ENCODE results near the gene INHA.

INHA gene

DNA sequence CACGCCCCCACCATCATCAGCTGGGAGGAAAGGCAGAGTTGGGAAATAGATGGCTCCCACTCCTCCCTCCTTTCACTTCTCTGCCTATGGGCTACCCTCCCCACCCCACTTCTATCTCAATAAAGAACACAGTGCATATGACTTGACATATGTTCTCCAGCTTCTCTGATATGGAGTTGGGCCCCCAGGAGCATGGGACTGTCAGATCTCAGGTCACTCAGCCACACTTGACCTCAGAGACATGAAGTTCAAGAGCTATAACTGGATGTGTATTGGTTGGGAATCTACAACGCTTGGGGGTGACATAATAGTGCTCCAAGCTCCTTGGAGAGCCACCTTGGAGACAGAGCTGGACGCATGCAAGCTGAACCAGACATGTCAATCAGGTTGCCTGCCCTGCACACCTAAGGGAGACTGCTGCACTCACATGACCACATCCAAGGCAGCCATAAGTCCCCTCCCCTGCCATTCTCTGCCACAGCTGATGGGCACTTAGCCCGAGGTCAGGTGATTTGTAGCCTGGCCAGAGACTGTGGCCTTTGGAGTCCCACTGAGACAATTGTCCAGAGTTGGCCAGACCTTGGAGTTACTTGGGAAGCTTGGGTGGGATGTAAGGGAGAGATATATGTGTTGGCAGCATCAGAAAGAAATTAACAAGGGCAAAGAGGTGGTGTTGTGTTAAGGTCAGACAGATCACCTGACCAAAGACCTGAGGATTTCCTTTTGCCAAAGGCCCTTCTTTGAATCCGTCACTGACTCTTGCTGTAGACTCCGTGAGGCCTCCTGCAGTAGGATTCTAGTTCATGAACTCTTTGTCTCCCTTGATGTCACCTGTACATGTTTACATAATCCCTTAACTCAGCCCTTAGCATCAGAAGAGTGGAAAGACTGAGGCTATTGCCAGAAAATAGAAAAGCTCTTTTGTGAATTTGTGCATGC lies 3.7 kb downstream of the INHA start:
- Histone ChIP-seq H3K9me3 (ENCODE audit: control insufficient read depth, low read length) (no peaks in the 10 kb centered on the region), H3K4me1 (ENCODE audit: control insufficient read depth, insufficient read depth, low read depth, low read length) (peaks cover 14% of the 10 kb centered on the region), H2BK120ac (ENCODE audit: low read depth, low read length) (no peak overlapping the region), H2BK12ac (ENCODE audit: low read length in 2 of 2) (no peak overlapping the region), H3K18ac (ENCODE audit: low read depth in 1 of 2, low read length in 2 of 2) (no peak overlapping the region), H2BK5ac (ENCODE audit: low read depth, low read length, poor library complexity, severe bottlenecking) (no peak overlapping the region), H2AFZ (ENCODE audit: low read depth, low read length) (no peak overlapping the region), H3K9ac (ENCODE audit: low read length) (no peak overlapping the region), H4K8ac (ENCODE audit: low read length) (no peak overlapping the region), H4K91ac (ENCODE audit: low read length) (no peak overlapping the region), H3K4me2 (ENCODE audit: low read length, poor library complexity, severe bottlenecking) (no peak overlapping the region), H3K4me3 (ENCODE audit: insufficient read depth in 1 of 2, low read depth in 1 of 2, low read length in 2 of 2) (no peak overlapping the region), H3K27me3 (ENCODE audit: control insufficient read depth in 1 of 2, insufficient read depth in 1 of 2, low read length in 2 of 2) (peaks cover 36 to 43% of the 10 kb centered on the region in 2 experiments), H2BK15ac (ENCODE audit: low read depth, poor library complexity, severe bottlenecking) (no peak overlapping the region), H3K79me1 (replicated peaks; ENCODE audit: low read length, poor library complexity, severe bottlenecking) (no peaks in the 10 kb centered on the region), H3K14ac (ENCODE audit: low read length in 2 of 2) (no peak overlapping the region), H3K27ac (ENCODE audit: low read length, poor library complexity, severe bottlenecking) (no peak overlapping the region), H3K4ac (ENCODE audit: low read depth in 1 of 2, low read length in 2 of 2) (no peak overlapping the region), H2AK5ac (ENCODE audit: low read length, severe bottlenecking) (no peak overlapping the region), H3K23ac (ENCODE audit: low read length in 2 of 2) (no peak overlapping the region), H3K36me3 (ENCODE audit: control insufficient read depth in 1 of 2, insufficient read depth in 2 of 2, low read depth in 1 of 2, low read length in 2 of 2) (no peaks in the 10 kb centered on the region)
- no peak for DNase-seq
- WGBS = 85% methylated on average over 6 of the region's 6 CpGs

DNA sequence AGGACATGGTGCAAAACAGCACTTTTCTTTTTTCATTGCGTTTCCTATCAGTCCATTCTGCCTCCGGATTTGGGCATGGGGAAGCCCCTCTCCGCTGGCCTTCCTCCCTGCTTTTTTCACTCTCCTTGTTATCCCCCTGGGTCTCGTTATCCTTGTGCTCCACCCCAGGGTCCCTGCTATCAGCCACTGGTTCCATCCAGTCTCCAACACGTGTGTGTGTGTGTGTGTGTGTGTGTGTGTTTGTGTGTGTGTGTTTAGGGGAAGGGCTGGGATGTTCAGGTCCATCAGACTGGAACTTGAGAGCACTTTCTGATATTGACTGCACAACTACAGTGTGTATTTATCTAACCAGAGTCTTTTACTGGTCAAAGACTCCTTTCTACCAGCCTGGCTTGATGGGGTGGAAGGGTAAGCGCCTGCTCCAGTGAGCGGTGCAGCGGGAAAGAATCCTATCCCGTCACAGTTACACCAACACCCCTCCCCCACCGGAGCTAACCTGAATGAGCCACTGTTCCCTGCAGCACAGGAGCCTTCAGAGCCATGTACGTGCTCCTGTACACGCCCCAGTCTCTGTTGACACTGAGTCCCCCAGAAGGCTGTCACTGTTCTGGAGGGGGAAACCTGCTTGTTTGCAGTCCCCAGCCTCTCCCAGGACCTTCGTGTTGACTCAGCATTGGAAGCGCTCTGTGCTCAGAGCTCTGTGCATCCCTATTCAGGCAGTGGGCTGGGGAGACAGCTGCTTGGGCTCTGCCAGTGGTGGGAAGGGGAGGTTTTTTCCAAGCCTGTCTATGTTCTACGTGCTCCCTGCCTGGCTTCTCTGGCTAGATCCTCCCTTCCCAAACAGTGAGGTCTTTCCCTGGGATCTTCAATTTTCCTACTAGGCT lies 4.6 kb downstream of the INHA start:
- Histone ChIP-seq H3K18ac (ENCODE audit: low read depth in 1 of 2, low read length in 2 of 2) (no peak overlapping the region), H3K14ac (ENCODE audit: low read length in 2 of 2) (no peak overlapping the region), H2BK120ac (ENCODE audit: low read depth, low read length) (no peak overlapping the region), H3K4me3 (ENCODE audit: insufficient read depth in 1 of 2, low read depth in 1 of 2, low read length in 2 of 2) (no peak overlapping the region), H2AK5ac (ENCODE audit: low read length, severe bottlenecking) (no peak overlapping the region), H3K4me1 (ENCODE audit: control insufficient read depth, insufficient read depth, low read depth, low read length) (peaks cover 11% of the 10 kb centered on the region), H4K91ac (ENCODE audit: low read length) (no peak overlapping the region), H3K4ac (ENCODE audit: low read depth in 1 of 2, low read length in 2 of 2) (no peak overlapping the region), H3K4me2 (ENCODE audit: low read length, poor library complexity, severe bottlenecking) (peak overlapping the region; percentile 32), H3K27ac (ENCODE audit: low read length, poor library complexity, severe bottlenecking) (no peak overlapping the region), H3K79me1 (replicated peaks; ENCODE audit: low read length, poor library complexity, severe bottlenecking) (no peaks in the 10 kb centered on the region), H3K27me3 (ENCODE audit: control insufficient read depth in 1 of 2, insufficient read depth in 1 of 2, low read length in 2 of 2) (peaks cover 36 to 43% of the 10 kb centered on the region in 2 experiments), H3K9ac (ENCODE audit: low read length) (no peak overlapping the region), H3K23ac (ENCODE audit: low read length in 2 of 2) (no peak overlapping the region), H2BK5ac (ENCODE audit: low read depth, low read length, poor library complexity, severe bottlenecking) (no peak overlapping the region), H2AFZ (ENCODE audit: low read depth, low read length) (no peak overlapping the region), H2BK12ac (ENCODE audit: low read length in 2 of 2) (no peak overlapping the region), H2BK15ac (ENCODE audit: low read depth, poor library complexity, severe bottlenecking) (no peak overlapping the region), H3K9me3 (ENCODE audit: control insufficient read depth, low read length) (no peaks in the 10 kb centered on the region), H3K36me3 (ENCODE audit: control insufficient read depth in 1 of 2, insufficient read depth in 2 of 2, low read depth in 1 of 2, low read length in 2 of 2) (no peaks in the 10 kb centered on the region), H4K8ac (ENCODE audit: low read length) (no peak overlapping the region)
- DNase-seq = peak; percentile 37
- 25% methylated on average over 13 of the region's 15 CpGs for WGBS

DNA sequence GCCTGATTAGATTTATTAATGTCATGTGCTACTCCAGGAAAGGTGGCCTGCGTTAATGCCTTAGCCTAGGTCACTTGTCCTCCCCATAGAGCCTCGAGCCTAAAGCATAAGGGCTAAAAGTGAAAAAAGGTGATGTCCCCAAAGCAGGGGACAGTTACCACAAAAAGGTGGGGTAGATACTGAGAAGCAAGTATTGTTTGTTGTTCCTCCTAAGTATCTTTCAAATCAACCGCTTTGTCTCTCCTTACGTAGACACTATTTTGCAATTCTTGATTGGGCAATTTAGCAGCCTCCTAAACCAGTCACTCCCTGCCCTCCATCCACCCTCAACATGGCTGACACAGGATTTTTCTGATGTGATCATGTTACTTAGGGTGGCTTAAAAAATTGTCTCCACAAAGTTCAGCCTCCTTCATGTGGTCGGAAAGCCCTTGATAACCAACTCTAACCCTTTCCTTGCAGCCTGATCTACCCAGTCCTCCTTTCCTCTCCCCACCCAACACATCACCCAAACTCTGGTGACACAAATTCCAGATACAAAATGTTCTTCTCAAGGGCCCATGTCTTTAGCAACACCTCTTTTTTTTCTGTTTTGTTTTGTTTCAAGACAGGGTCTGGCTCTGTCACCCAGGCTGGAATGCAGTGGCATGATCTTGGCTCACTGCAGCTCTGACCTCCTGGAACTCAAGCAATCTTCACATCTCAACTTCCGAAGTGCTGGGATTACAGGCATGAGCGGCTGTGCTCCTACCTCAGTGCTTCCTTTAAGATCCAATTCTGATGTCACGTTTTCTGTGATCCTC lies 6.9 kb downstream of the INHA start:
- H3K27me3 ChIP-seq (ENCODE audit: control insufficient read depth in 1 of 2, insufficient read depth in 1 of 2, low read length in 2 of 2) = peaks cover 36 to 43% of the 10 kb centered on the region in 2 experiments
- H2BK120ac ChIP-seq (ENCODE audit: low read depth, low read length) = no peak overlapping the region
- H2BK5ac ChIP-seq (ENCODE audit: low read depth, low read length, poor library complexity, severe bottlenecking) = no peak overlapping the region
- no peak overlapping the region for H3K4me2 ChIP-seq (ENCODE audit: low read length, poor library complexity, severe bottlenecking)
- H3K23ac ChIP-seq (ENCODE audit: low read length in 2 of 2) = no peak overlapping the region
- no peak overlapping the region for H2AK5ac ChIP-seq (ENCODE audit: low read length, severe bottlenecking)
- no peak overlapping the region for H3K27ac ChIP-seq (ENCODE audit: low read length, poor library complexity, severe bottlenecking)
- peaks cover 5% of the 10 kb centered on the region for H3K4me1 ChIP-seq (ENCODE audit: control insufficient read depth, insufficient read depth, low read depth, low read length)
- no peak overlapping the region for H4K8ac ChIP-seq (ENCODE audit: low read length)
- peak; percentile 52 for DNase-seq
- no peak overlapping the region for H2BK12ac ChIP-seq (ENCODE audit: low read length in 2 of 2)
- no peaks in the 10 kb centered on the region for H3K36me3 ChIP-seq (ENCODE audit: control insufficient read depth in 1 of 2, insufficient read depth in 2 of 2, low read depth in 1 of 2, low read length in 2 of 2)
- peak overlapping the region in 1 of 2 experiments; percentile 19 for H3K14ac ChIP-seq (ENCODE audit: low read length in 2 of 2)
- no peaks in the 10 kb centered on the region for H3K9me3 ChIP-seq (ENCODE audit: control insufficient read depth, low read length)
- no peak overlapping the region for H3K9ac ChIP-seq (ENCODE audit: low read length)
- no peak overlapping the region for H4K91ac ChIP-seq (ENCODE audit: low read length)
- no peak overlapping the region for H3K18ac ChIP-seq (ENCODE audit: low read depth in 1 of 2, low read length in 2 of 2)
- 82% methylated on average over 6 of the region's 8 CpGs for WGBS
- no peaks in the 10 kb centered on the region for H3K79me1 ChIP-seq (replicated peaks; ENCODE audit: low read length, poor library complexity, severe bottlenecking)
- H2BK15ac ChIP-seq (ENCODE audit: low read depth, poor library complexity, severe bottlenecking) = no peak overlapping the region
- H2AFZ ChIP-seq (ENCODE audit: low read depth, low read length) = no peak overlapping the region
- H3K4ac ChIP-seq (ENCODE audit: low read depth in 1 of 2, low read length in 2 of 2) = no peak overlapping the region
- H3K4me3 ChIP-seq (ENCODE audit: insufficient read depth in 1 of 2, low read depth in 1 of 2, low read length in 2 of 2) = no peak overlapping the region
